ENCODE data around the gene PFDN4.

- TF ChIP-seq CTCF (conservative IDR thresholded peaks at IDR 0.05 in 1 of 2, IDR thresholded peaks at IDR 0.05 in 1 of 2; ENCODE audit: low read depth in 1 of 2, low read length in 2 of 2) (no peak), EZH2 (IDR thresholded peaks at IDR 0.05; ENCODE audit: low read length, missing control alignments) (no peak)
These were observed 27.9 kb upstream of the PFDN4 start for GRCh38 chr20:54179946-54180345.

All from fibroblast of lung (primary cell).